ENCODE measurements around the gene GMDS.

DNA sequence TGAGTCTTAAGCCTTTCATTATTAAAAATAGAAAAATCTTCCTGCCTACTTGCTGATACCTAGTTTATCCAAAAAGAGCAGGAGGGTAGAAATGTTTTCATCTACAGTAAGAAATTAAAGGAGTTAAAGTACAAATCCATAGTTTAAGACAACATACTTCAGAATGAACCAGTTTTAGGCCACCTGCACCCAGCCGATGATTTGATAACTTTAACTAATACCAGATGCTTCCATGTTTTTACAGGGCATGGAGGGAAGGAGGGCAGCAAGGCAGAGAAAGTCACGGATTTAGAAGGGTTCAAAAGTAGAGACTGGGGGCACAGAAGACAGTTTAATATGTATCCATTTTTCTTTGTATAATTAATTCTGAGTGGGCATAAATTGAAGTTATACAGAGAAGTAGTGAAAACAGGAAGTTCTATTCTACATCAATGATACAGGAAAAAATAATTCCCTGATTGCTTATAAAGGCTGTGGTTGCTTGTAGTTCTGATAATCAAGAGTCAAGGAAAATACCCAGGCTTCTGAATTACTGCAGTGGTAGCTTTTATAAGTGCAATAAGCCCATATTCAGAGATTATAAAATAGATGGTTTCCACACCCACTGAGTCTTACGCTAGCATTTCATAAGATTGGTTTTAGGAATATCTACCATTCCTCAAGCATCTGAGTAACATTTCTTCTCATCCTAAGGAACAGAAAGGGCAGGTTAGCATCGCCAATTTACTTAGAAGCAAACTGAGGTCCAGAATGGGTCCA is 72.0 kb downstream of the GMDS start:
- TF ChIP-seq EZH2 (IDR thresholded peaks at IDR 0.05; ENCODE audit: borderline replicate concordance, low read depth, low read length, severe bottlenecking), result no peak
- TF ChIP-seq POLR2AphosphoS5 (IDR thresholded peaks at IDR 0.05; ENCODE audit: insufficient read depth, low read depth, low read length), result no peak
- no peak for TF ChIP-seq MYC (IDR thresholded peaks at IDR 0.05; ENCODE audit: low read depth, low read length)

All from endothelial cell of umbilical vein (primary cell).